Effector memory CD4-positive, alpha-beta T cell (primary cell): Measurements from ENCODE around the gene LRMDA.

Experiments used
- DNase-seq, 3 donors: peaks; one replicate each; pipeline ENCODE4 v3.0.0-alpha.2; 2020
- H3K27ac ChIP-seq: 2 replicates; pipeline ENCODE4 v1.7.0; 2013; ENCODE audit warnings: mild to moderate bottlenecking, low read length, moderate library complexity; ENCODE audit not compliant: insufficient read depth, poor library complexity, severe bottlenecking
- H3K27me3 ChIP-seq: replicated peaks from 2 replicates; pipeline ENCODE4 v1.7.0; 2013; ENCODE audit warnings: mild to moderate bottlenecking, low read length; ENCODE audit not compliant: insufficient read depth, control insufficient read depth, poor library complexity, severe bottlenecking
- H3K36me3 ChIP-seq: 2 replicates; pipeline ENCODE4 v1.7.0; 2013; ENCODE audit warnings: mild to moderate bottlenecking, low read length, moderate library complexity; ENCODE audit not compliant: control insufficient read depth, insufficient read depth
- H3K4me1 ChIP-seq: 2 replicates; pipeline ENCODE4 v1.7.0; 2013; ENCODE audit warnings: low read length, mild to moderate bottlenecking; ENCODE audit not compliant: control insufficient read depth, insufficient read depth, poor library complexity, severe bottlenecking
- H3K4me3 ChIP-seq: 2 replicates; pipeline ENCODE4 v1.7.0; 2013; ENCODE audit warnings: low read length, low read depth, mild to moderate bottlenecking; ENCODE audit not compliant: insufficient read depth, poor library complexity, severe bottlenecking
- H3K9me3 ChIP-seq: 2 replicates; pipeline ENCODE4 v1.7.0; 2013; ENCODE audit warnings: mild to moderate bottlenecking, low read length, moderate library complexity; ENCODE audit not compliant: control insufficient read depth

LRMDA gene

DNA sequence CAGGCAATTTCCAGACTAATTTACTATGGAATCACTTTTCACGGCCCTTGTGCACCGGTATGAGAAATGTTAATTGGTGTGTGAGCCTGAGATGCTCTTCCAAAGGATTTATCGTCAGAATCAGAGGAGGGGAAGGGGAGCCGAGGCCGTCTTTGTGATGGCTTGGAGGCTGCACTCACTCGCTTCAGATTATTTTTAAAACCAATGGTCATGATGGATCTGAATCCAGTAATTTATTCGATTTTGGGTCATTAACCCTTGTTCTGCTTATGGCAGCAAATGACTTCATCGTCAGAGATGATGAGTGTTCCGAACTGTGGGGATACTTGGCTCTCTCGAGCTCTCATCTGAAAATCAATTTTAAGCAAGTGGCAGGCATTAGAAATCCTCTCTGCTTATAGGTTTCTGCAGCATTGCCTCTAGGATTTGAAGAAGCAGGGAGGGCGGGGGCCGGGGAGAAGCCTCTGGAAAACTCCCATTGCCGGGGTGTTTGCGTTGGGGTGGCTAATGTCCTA is 576.3 kb downstream of the LRMDA start:
- no peaks in the 10 kb centered on the region for H3K9me3 ChIP-seq
- no peak for DNase-seq
- no peaks in the 10 kb centered on the region for H3K4me1 ChIP-seq
- H3K27me3 ChIP-seq, result no peaks in the 10 kb centered on the region
- no peak overlapping the region for H3K27ac ChIP-seq
- H3K36me3 ChIP-seq, result no peaks in the 10 kb centered on the region
- H3K4me3 ChIP-seq, result no peak overlapping the region

DNA sequence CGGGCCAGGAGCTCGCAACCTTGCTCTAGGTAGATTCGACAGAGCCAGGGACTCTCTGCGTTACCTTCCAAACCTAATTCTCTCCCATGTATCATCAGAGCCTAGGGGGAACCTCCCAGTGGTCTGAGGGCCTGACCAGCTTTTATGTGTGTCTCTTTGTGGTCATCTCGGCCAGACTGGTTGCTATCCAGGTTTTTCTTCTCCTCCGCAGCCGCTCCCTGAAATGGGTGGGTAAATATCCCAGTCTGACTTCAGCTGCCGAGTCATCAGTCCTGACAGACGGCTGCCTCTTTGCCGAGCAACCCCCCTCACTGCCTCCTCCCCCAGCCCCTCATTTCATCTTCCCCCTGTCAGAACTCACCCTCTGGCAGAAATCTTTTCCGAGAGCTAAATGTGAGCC is 578.1 kb downstream of the LRMDA start:
- Histone ChIP-seq H3K36me3 (no peaks in the 10 kb centered on the region), H3K27me3 (no peaks in the 10 kb centered on the region), H3K4me1 (no peaks in the 10 kb centered on the region), H3K9me3 (no peaks in the 10 kb centered on the region), H3K4me3 (no peak overlapping the region), H3K27ac (no peak overlapping the region)
- DNase-seq, result no peak

DNA sequence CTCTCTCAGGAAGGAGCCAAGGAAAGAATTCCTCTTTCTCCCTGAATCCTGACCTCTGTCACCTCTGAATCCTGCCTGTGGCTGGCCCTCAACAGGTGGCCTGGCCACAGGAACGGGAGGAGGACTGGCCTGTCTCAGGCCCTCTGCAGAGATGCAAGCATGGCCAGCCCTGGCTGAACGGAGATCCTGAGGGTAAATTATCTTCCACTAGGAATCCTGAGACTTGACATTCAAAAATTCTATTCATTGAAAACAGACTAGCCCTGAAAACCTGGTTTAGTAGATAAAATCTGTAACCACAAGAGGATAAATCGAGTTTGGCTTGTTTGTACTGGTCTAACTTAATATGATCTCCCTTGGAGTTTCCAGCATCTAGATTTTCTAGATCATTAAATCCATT is 579.3 kb downstream of the LRMDA start:
- no peak overlapping the region for H3K27ac ChIP-seq
- no peaks in the 10 kb centered on the region for H3K27me3 ChIP-seq
- no peak for DNase-seq
- no peaks in the 10 kb centered on the region for H3K36me3 ChIP-seq
- H3K9me3 ChIP-seq, result no peaks in the 10 kb centered on the region
- H3K4me1 ChIP-seq, result no peaks in the 10 kb centered on the region
- no peak overlapping the region for H3K4me3 ChIP-seq

- Histone ChIP-seq H3K36me3 (no peaks in the 10 kb centered on the region), H3K4me3 (no peak overlapping the region), H3K27ac (no peak overlapping the region), H3K27me3 (no peaks in the 10 kb centered on the region), H3K9me3 (no peaks in the 10 kb centered on the region), H3K4me1 (no peaks in the 10 kb centered on the region)
- DNase-seq, result no peak
Observed at GRCh38 chr10:76012716-76013327, 581.4 kb downstream of the LRMDA start.

- Histone ChIP-seq H3K27ac (no peak overlapping the region), H3K4me1 (no peaks in the 10 kb centered on the region), H3K36me3 (no peaks in the 10 kb centered on the region), H3K4me3 (no peak overlapping the region), H3K27me3 (no peaks in the 10 kb centered on the region), H3K9me3 (no peaks in the 10 kb centered on the region)
- no peak for DNase-seq
Observed at GRCh38 chr10:76015245-76015644, 583.8 kb downstream of the LRMDA start.

GRCh38 chr10:76017026-76017732 is 585.8 kb downstream of the LRMDA start:
- DNase-seq, result no peak

DNA sequence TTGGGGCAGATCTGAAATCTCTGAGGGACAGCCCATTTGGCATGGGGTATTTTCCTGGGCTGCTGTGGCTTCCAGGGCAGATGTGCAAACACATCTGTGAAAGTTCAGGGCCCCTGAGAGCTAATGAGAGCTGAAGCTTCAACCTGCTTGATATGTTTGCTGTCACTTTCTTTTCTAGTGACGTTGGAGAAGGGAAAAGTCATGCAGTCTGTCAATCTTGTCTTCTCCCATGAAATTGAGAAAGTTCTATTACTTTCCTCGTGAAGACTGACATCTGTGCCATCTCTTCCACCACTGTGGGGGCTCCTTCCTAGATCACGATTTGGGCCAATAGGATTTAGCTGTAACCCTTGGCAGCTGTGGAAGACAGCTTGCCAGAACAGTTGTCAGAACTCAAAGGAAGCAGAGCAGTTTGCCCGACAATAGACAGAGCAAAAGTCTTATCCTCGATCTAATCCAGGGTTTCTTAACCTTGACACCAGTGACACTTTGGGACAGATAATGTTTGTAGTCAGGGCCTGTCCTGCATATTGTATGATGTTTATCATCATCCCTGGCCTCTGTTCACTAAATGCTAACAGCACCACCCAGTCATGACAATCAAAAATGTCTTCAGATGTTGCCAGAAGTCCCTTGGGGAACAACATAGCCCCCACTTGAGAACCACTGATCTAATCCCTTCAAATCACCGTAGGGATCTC is 586.5 kb downstream of the LRMDA start:
- H3K4me3 ChIP-seq, result no peak overlapping the region
- H3K36me3 ChIP-seq, result no peaks in the 10 kb centered on the region
- DNase-seq, result no peak
- H3K9me3 ChIP-seq, result no peaks in the 10 kb centered on the region
- H3K27ac ChIP-seq, result no peak overlapping the region
- no peaks in the 10 kb centered on the region for H3K4me1 ChIP-seq
- H3K27me3 ChIP-seq, result no peaks in the 10 kb centered on the region

More at GRCh38 chr10:76017026-76017732, 585.8 kb downstream of the LRMDA start:
- no peaks in the 10 kb centered on the region for H3K27me3 ChIP-seq
- H3K27ac ChIP-seq, result no peak overlapping the region
- H3K4me1 ChIP-seq, result no peaks in the 10 kb centered on the region
- no peaks in the 10 kb centered on the region for H3K36me3 ChIP-seq
- no peaks in the 10 kb centered on the region for H3K9me3 ChIP-seq
- H3K4me3 ChIP-seq, result no peak overlapping the region

- no peaks in the 10 kb centered on the region for H3K27me3 ChIP-seq
- H3K9me3 ChIP-seq, result no peaks in the 10 kb centered on the region
- H3K4me1 ChIP-seq, result no peaks in the 10 kb centered on the region
- no peaks in the 10 kb centered on the region for H3K36me3 ChIP-seq
- no peak overlapping the region for H3K4me3 ChIP-seq
- H3K27ac ChIP-seq, result no peak overlapping the region
- no peak for DNase-seq
Observed at GRCh38 chr10:76020630-76021029, 589.2 kb downstream of the LRMDA start.

DNA sequence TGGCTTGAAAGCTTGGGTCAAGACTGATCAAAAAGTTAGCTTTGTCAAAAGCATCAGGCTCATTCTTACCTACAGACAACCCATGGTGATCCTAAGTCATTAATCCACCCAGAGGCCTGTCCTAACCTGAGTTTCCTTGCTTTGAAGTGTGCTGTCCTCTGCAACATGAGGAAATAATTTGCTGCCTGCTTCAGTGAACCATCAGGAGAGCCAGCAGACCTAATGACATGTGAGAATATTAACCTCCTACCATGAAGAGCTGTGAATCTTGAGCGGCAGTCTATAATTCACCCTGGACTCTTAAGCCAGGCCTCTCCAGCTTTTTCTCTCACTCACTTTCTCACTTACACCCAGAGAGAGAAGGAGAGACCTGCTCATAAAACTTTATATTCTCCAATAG is 590.0 kb downstream of the LRMDA start:
- H3K4me1 ChIP-seq, result no peaks in the 10 kb centered on the region
- no peak for DNase-seq
- H3K27me3 ChIP-seq, result no peaks in the 10 kb centered on the region
- no peak overlapping the region for H3K27ac ChIP-seq
- H3K9me3 ChIP-seq, result no peaks in the 10 kb centered on the region
- no peaks in the 10 kb centered on the region for H3K36me3 ChIP-seq
- H3K4me3 ChIP-seq, result no peak overlapping the region

DNA sequence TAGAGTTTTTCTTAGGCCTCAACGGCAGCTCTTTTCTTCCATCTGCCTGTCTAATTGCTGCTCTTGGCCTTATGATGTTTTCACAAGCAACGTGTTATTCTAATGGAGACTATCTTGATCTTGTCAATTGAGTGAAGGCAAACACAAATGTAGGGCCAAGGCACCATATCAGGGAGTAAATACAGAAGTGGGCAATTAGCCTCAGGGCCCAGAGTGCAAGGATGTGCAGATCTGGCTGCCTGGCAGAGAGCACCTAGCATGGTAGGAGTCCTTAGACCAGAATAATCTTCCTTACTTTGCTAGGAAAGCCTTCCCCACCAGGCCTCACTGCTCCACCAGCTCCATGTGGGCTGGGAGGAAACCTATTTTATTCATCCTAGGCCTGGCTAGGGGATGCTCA is 590.9 kb downstream of the LRMDA start:
- no peaks in the 10 kb centered on the region for H3K4me1 ChIP-seq
- no peaks in the 10 kb centered on the region for H3K9me3 ChIP-seq
- H3K27me3 ChIP-seq, result no peaks in the 10 kb centered on the region
- H3K36me3 ChIP-seq, result no peaks in the 10 kb centered on the region
- no peak for DNase-seq
- H3K4me3 ChIP-seq, result no peak overlapping the region
- H3K27ac ChIP-seq, result no peak overlapping the region
